GM21447 (cell line): ENCODE data around the gene SYVN1.

Experiments used
- ATAC-seq: cut with Tn5 transposase; IDR thresholded peaks from one replicate; pipeline ENCODE4 v1.9.1; 2021; ENCODE audit not compliant: unreplicated experiment

The SYVN1 gene

GRCh38 chr11:65089621-65090020, 44.7 kb downstream of the SYVN1 start:
- no peak for ATAC-seq

- no peak for ATAC-seq
Measured at GRCh38 chr11:65087827-65088226, 46.5 kb downstream of the SYVN1 start.

GRCh38 chr11:65087216-65087615, 47.1 kb downstream of the SYVN1 start:
- no peak for ATAC-seq

- ATAC-seq = no peak
Measured at GRCh38 chr11:65086809-65087208, 47.5 kb downstream of the SYVN1 start.

GRCh38 chr11:65085446-65085845, 48.9 kb downstream of the SYVN1 start:
- ATAC-seq = no peak

- ATAC-seq = peak; percentile 19
Measured at GRCh38 chr11:65084598-65085375, 49.5 kb downstream of the SYVN1 start.

GRCh38 chr11:65083834-65084597, 50.3 kb downstream of the SYVN1 start, which contains the start of the genes CDCA5 and ZFPL1:
TSS of gene CDCA5 (minus strand) at chr11:65084040. CDS start at chr11:65083978, 62 bp downstream.
TSS of gene ZFPL1 (plus strand) at chr11:65084222. CDS start at chr11:65084699, 477 bp downstream.
- peak; percentile 86 for ATAC-seq

GRCh38 chr11:65083134-65083833, 51.0 kb downstream of the SYVN1 start:
- peak; percentile 15 for ATAC-seq

GRCh38 chr11:65078786-65079342, 55.5 kb downstream of the SYVN1 start:
- no peak for ATAC-seq

GRCh38 chr11:65078151-65078550, 56.2 kb downstream of the SYVN1 start:
- no peak for ATAC-seq

- ATAC-seq = no peak
Measured at GRCh38 chr11:65077451-65077850, 56.9 kb downstream of the SYVN1 start.
